HepG2 (cell line): ENCODE data around the gene GPC6. TPM values are rescaled to one million over a fixed set of nuclear protein-coding genes. Genes with fewer than 3 reads are reported as not detected.

Source experiments
- ATAC-seq: fragments of 200-7000 bp; cut with Tn5 transposase; 3 replicates; pipeline ENCODE4 v1.9.1; 2020; ENCODE audit warnings: mild to moderate bottlenecking, moderate library complexity
- BruUV-seq: library from RNA; stranded (reverse); fragments of 400-500 nt; replicated peaks from 2 replicates; lab custom pipeline; 2021; lab: Mats Ljungman, UMichigan
- CTCF ChIA-PET: fragments of 300-600 bp; formaldehyde crosslinking; extraction: SDS; loops from one replicate; lab custom pipeline; 2021; ENCODE audit warnings: low total read pairs, inconsistent platforms, low intra/inter-chr PET ratio; lab: Yijun Ruan, JAX
- POLR2A ChIA-PET: fragments of 350-600 bp; sonication (Branson Sonifier 250); formaldehyde crosslinking; loops from one replicate; lab custom pipeline; 2020; ENCODE audit warnings: antibody characterized with exemption, inconsistent platforms; lab: Yijun Ruan, JAX
- DNase-seq: peaks from one replicate; pipeline ENCODE4 v3.0.0-alpha.2; 2015; ENCODE audit warnings: low spot score
- FAIRE-seq: peaks from 3 replicates; lab custom pipeline; 2011; peaks lifted over from hg19 to GRCh38; lab: Jason Lieb, UNC
- H2AFZ ChIP-seq: one replicate; pipeline ENCODE4 v1.6.1; 2011; ENCODE audit warnings: low read length, inconsistent platforms
- H3K27ac ChIP-seq: fragments of 300-600 bp; 3 replicates; pipeline ENCODE4 v1.8.0; 2011; ENCODE audit warnings: mixed run types, mild to moderate bottlenecking, mixed read lengths, low read length, inconsistent platforms; ENCODE audit not compliant: insufficient read depth; ENCODE audit errors: extremely low read length
- H3K27me3 ChIP-seq, 2 experiments: fragments of 200-600 bp in 1 of 2; 2 replicates in 1 of 2; 3 replicates in 1 of 2; pipeline versions ENCODE4 v1.6.0 to v1.8.0; 2011; ENCODE audit warnings: low read length in 2 of 2, mild to moderate bottlenecking in 2 of 2, moderate library complexity in 2 of 2, inconsistent platforms in 1 of 2; ENCODE audit not compliant: insufficient read depth in 2 of 2, control insufficient read depth in 1 of 2
- H3K36me3 ChIP-seq, 2 experiments: fragments of 200-600 bp in 1 of 2; replicated peaks in 1 of 2; 2 replicates in 1 of 2; 3 replicates in 1 of 2; pipeline versions ENCODE4 v1.5.1 to v1.8.0; 2011; ENCODE audit warnings: low read length in 2 of 2, inconsistent platforms in 1 of 2; ENCODE audit not compliant: insufficient read depth in 2 of 2, control insufficient read depth in 1 of 2
- H3K4me1 ChIP-seq: 2 replicates; pipeline ENCODE4 v1.5.1; 2012; ENCODE audit warnings: low read length, inconsistent platforms; ENCODE audit not compliant: insufficient read depth
- H3K4me2 ChIP-seq: 2 replicates; pipeline ENCODE4 v1.6.0; 2011; ENCODE audit warnings: low read depth, low read length, inconsistent platforms
- H3K4me3 ChIP-seq, 3 experiments: fragments of 200-600 bp in 1 of 3; sonication (generic), shearing (Covaris generic) in 1 of 3; replicated peaks in 1 of 3; 2 replicates each; pipeline ENCODE4 v1.5.1; 2011 to 2016; ENCODE audit warnings: low read length in 3 of 3, inconsistent platforms in 2 of 3, low read depth in 2 of 3, mild to moderate bottlenecking in 2 of 3, control low read depth in 1 of 3, mixed read lengths in 1 of 3; ENCODE audit not compliant: insufficient read depth in 1 of 3
- H3K79me2 ChIP-seq: one replicate; pipeline ENCODE4 v1.6.1; 2011; ENCODE audit warnings: low read length, inconsistent platforms; ENCODE audit not compliant: insufficient read depth
- H3K9ac ChIP-seq: 2 replicates; pipeline ENCODE4 v1.6.0; 2011; ENCODE audit warnings: mild to moderate bottlenecking, low read depth, low read length, inconsistent platforms; ENCODE audit not compliant: insufficient read depth
- H3K9me3 ChIP-seq: 2 replicates; pipeline ENCODE4 v1.5.1; 2012; ENCODE audit warnings: mild to moderate bottlenecking, low read length
- H4K20me1 ChIP-seq: 2 replicates; pipeline ENCODE4 v1.6.0; 2011; ENCODE audit warnings: inconsistent platforms, mild to moderate bottlenecking, low read length, moderate library complexity; ENCODE audit not compliant: insufficient read depth
- BCL6 ChIP-seq: IDR thresholded peaks from 2 replicates; pipeline ENCODE4 v1.6.1; 2016; ENCODE audit warnings: missing genetic modification reagents, missing compliant biosample characterization
- CEBPB ChIP-seq: IDR thresholded peaks from 2 replicates; pipeline ENCODE4 v1.6.1; 2011; ENCODE audit warnings: low read depth, low read length, improper control_type of control experiment, borderline replicate concordance
- FOXA3 ChIP-seq: IDR thresholded peaks from 2 replicates; pipeline ENCODE4 v1.6.1; 2016; ENCODE audit warnings: missing genetic modification reagents, missing compliant biosample characterization
- FOXO1 ChIP-seq: sonication (generic); formaldehyde crosslinking; IDR thresholded peaks from 2 replicates; pipeline ENCODE4 v1.4.0; 2020; ENCODE audit warnings: missing genetic modification reagents
- GABPA ChIP-seq, 2 experiments: IDR thresholded peaks; 2 replicates each; pipeline ENCODE4 v1.6.1; 2011 to 2016; ENCODE audit warnings: low read depth in 2 of 2, low read length in 1 of 2, missing biosample characterization in 1 of 2, missing genetic modification characterization in 1 of 2
- GATAD2A ChIP-seq: IDR thresholded peaks from 2 replicates; pipeline ENCODE4 v1.6.1; 2016
- GLMP ChIP-seq: sonication (generic); formaldehyde crosslinking; IDR thresholded peaks from 2 replicates; pipeline ENCODE4 v1.9.0; 2021; ENCODE audit warnings: missing genetic modification reagents, mild to moderate bottlenecking, borderline replicate concordance
- IRF2 ChIP-seq: IDR thresholded peaks from 2 replicates; pipeline ENCODE4 v1.6.1; 2018; ENCODE audit warnings: missing genetic modification reagents, missing compliant biosample characterization
- JUNB ChIP-seq: sonication (generic); formaldehyde crosslinking; IDR thresholded peaks from 2 replicates; pipeline ENCODE4 v1.8.0; 2022; ENCODE audit warnings: missing genetic modification reagents, mild to moderate bottlenecking, borderline replicate concordance
- MXD3 ChIP-seq: IDR thresholded peaks from 2 replicates; pipeline ENCODE4 v1.6.1; 2016; ENCODE audit warnings: mild to moderate bottlenecking, missing biosample characterization, missing genetic modification reagents
- NCOA2 ChIP-seq: sonication (generic); formaldehyde crosslinking; IDR thresholded peaks from 2 replicates; pipeline ENCODE4 v1.8.0; 2022; ENCODE audit warnings: inconsistent platforms
- NFYC ChIP-seq: IDR thresholded peaks from 2 replicates; pipeline ENCODE4 v1.6.1; 2016; ENCODE audit warnings: missing genetic modification reagents, missing compliant biosample characterization
- NR2F2 ChIP-seq: IDR thresholded peaks from 2 replicates; pipeline ENCODE4 v1.6.1; 2012; ENCODE audit warnings: low read depth, inconsistent platforms, borderline replicate concordance
- NR2F6 ChIP-seq, 2 experiments: IDR thresholded peaks; 2 replicates each; pipeline ENCODE4 v1.6.1; 2016; ENCODE audit warnings: antibody characterized with exemption in 1 of 2, mild to moderate bottlenecking in 1 of 2
- PAXIP1 ChIP-seq: sonication (generic); formaldehyde crosslinking; conservative IDR thresholded peaks from 2 replicates; pipeline ENCODE4 v1.4.0; 2020; ENCODE audit warnings: mild to moderate bottlenecking, missing genetic modification reagents, moderate library complexity
- RARA ChIP-seq: IDR thresholded peaks from 2 replicates; pipeline ENCODE4 v1.6.1; 2016; ENCODE audit warnings: missing genetic modification reagents, missing compliant biosample characterization
- RELA ChIP-seq: sonication (generic); formaldehyde crosslinking; IDR thresholded peaks from 2 replicates; pipeline ENCODE4 v1.4.0; 2020; ENCODE audit warnings: missing genetic modification reagents
- RXRB ChIP-seq: IDR thresholded peaks from 2 replicates; pipeline ENCODE4 v1.6.1; 2016; ENCODE audit warnings: borderline replicate concordance, missing genetic modification reagents, missing compliant biosample characterization
- SOX6 ChIP-seq, 2 experiments: fragments of 450-650 bp in 1 of 2; sonication (generic) in 1 of 2; formaldehyde crosslinking in 1 of 2; IDR thresholded peaks; 2 replicates each; pipeline versions ENCODE4 v1.4.0 to v1.6.1; 2017 to 2020; ENCODE audit warnings: antibody characterized with exemption in 1 of 2, mild to moderate bottlenecking in 1 of 2, missing genetic modification reagents in 1 of 2
- ZBTB7A ChIP-seq: sonication (generic); formaldehyde crosslinking; IDR thresholded peaks from 2 replicates; pipeline ENCODE4 v1.8.0; 2022; ENCODE audit warnings: mild to moderate bottlenecking, missing genetic modification reagents
- ZMYM4 ChIP-seq: sonication (generic); formaldehyde crosslinking; IDR thresholded peaks from 2 replicates; pipeline ENCODE4 v1.8.1; 2023; ENCODE audit warnings: mild to moderate bottlenecking, missing genetic modification reagents
- ZNF230 ChIP-seq: sonication (generic); formaldehyde crosslinking; IDR thresholded peaks from 2 replicates; pipeline ENCODE4 v1.4.0; 2020; ENCODE audit warnings: mild to moderate bottlenecking, missing genetic modification reagents
- WGBS: methylation state at CpG from one replicate; pipeline ENCODE4 v1.1.6; 2017; ENCODE audit warnings: low lambda C conversion rate; 5-methylcytosine and 5-hydroxymethylcytosine counted together
- in situ Hi-C: cut with HindIII; loops from 2 replicates; pipeline ENCODE4 v1.10.0; 2017; ENCODE audit warnings: low pct_unique_long_range_greater_than_20kb; ENCODE audit not compliant: extremely low pct_ligation_motif_present
- intact Hi-C: fragments of 100-400 bp; cut with micrococcal nuclease; formaldehyde crosslinking; loops from one replicate; pipeline ENCODE4 v1.10.0; 2022; ENCODE audit not compliant: unreplicated experiment
- polyA plus RNA-seq, 8 experiments: library from polyadenylated mRNA; depleted of rRNA in 3 of 8; stranded (reverse) in 7 of 8; unstranded in 1 of 8; fragments of >200 nt; fragmentation: Illumina TruSeq in 4 of 8; extraction: Trizol in 4 of 8; gene quantifications; 2 replicates each; pipeline versions ENCODE4 v1.2.1 to v1.2.3, GENCODE V29; 2011 to 2016; ENCODE audit warnings: low read depth in 4 of 8, missing spikeins in 1 of 8, mixed read lengths in 1 of 8; ENCODE audit not compliant: insufficient read depth in 1 of 8
- total RNA-seq, 5 experiments: library from RNA; depleted of rRNA; stranded (reverse); fragments of >200 nt; fragmentation: Illumina TruSeq; extraction: Trizol; gene quantifications; 2 replicates each; pipeline ENCODE4 v1.2.3, GENCODE V29; 2016; ENCODE audit warnings: low read depth in 1 of 5

The GPC6 gene
- total and polyA plus RNA-seq, 2 of the 13 experiments (the other 11 are each of a cell fraction or from before 2014, with no cell fraction given), result 24.5 to 33.9 TPM

GRCh38 chr13:93539914-93540313 lies 313.3 kb downstream of the GPC6 start:
- H3K9me3 ChIP-seq, result no peaks in the 10 kb centered on the region
- DNase-seq, result peak; percentile 53
- H3K4me1 ChIP-seq, result peaks cover 9% of the 10 kb centered on the region
- ATAC-seq, result peak; percentile 78
- in situ Hi-C loops, result no loop called here
- no peaks in the 10 kb centered on the region for H3K36me3 ChIP-seq
- no peaks in the 10 kb centered on the region for H3K27me3 ChIP-seq
- 70% methylated on average over 6 of the region's 6 CpGs for WGBS
- H4K20me1 ChIP-seq, result no peaks in the 10 kb centered on the region
- ChIA-PET CTCF (no interaction called here), POLR2A (no interaction called here)
- peak overlapping the region; percentile 35 for H3K27ac ChIP-seq
- no peak overlapping the region for H2AFZ ChIP-seq
- H3K4me3 ChIP-seq, result no peak overlapping the region
- no TSS peak for BruUV-seq
- H3K4me2 ChIP-seq, result 0 out of 2 replicates have a peak overlapping the region, but pooled peaks have one; percentile 36
- peaks cover 6% of the 10 kb centered on the region for H3K79me2 ChIP-seq
- H3K9ac ChIP-seq, result no peak overlapping the region
- intact Hi-C loops, result no loop called here
- FAIRE-seq, result no peak
- TF ChIP-seq RXRB (CRISPR knock-in tag) (peak; percentile 37; the same call in 1 of the 2 replicates), FOXO1 (CRISPR knock-in tag) (peak; percentile 64; the same call in 1 of the 2 replicates), ZMYM4 (CRISPR knock-in tag) (peak; percentile 63), GLMP (CRISPR knock-in tag) (no peak), MXD3 (no peak), JUNB (no peak), GABPA (IDR thresholded peaks at IDR 0.05; ENCODE audit: low read depth, low read length) (no peak), GABPA (CRISPR knock-in tag; IDR thresholded peaks at IDR 0.05; ENCODE audit: low read depth) (0 out of 2 replicates have a peak, but pooled peaks have one; percentile 10), SOX6 (IDR thresholded peaks at IDR 0.05) (no peak), SOX6 (CRISPR knock-in tag; IDR thresholded peaks at IDR 0.05) (0 out of 2 replicates have a peak, but pooled peaks have one; percentile 30), PAXIP1 (CRISPR knock-in tag) (0 out of 2 replicates have a peak, but pooled peaks have one; percentile 29), BCL6 (CRISPR knock-in tag) (peak; percentile 68), NR2F6 (IDR thresholded peaks at IDR 0.05) (peak; percentile 83), NR2F6 (CRISPR knock-in tag; IDR thresholded peaks at IDR 0.05) (peak; percentile 91), FOXA3 (CRISPR knock-in tag) (0 out of 2 replicates have a peak, but pooled peaks have one; percentile 37), IRF2 (CRISPR knock-in tag) (0 out of 2 replicates have a peak, but pooled peaks have one; percentile 19), ZBTB7A (CRISPR knock-in tag) (no peak), GATAD2A (peak; percentile 25; the same call in 1 of the 2 replicates), CEBPB (no peak), NR2F2 (peak; percentile 49; the same call in 1 of the 2 replicates), RELA (CRISPR knock-in tag) (no peak), NCOA2 (CRISPR knock-in tag) (0 out of 2 replicates have a peak, but pooled peaks have one; percentile 10), RARA (CRISPR knock-in tag) (peak; percentile 64), ZNF230 (no peak), NFYC (CRISPR knock-in tag) (no peak)
